Superior temporal gyrus (tissue), 1 donor: ENCODE results near the gene RHEB.

Source experiments
- DNase-seq: peaks from one replicate; pipeline ENCODE4 v3.0.0-alpha.2; 2016; ENCODE audit errors: extremely low spot score

The RHEB gene

DNA sequence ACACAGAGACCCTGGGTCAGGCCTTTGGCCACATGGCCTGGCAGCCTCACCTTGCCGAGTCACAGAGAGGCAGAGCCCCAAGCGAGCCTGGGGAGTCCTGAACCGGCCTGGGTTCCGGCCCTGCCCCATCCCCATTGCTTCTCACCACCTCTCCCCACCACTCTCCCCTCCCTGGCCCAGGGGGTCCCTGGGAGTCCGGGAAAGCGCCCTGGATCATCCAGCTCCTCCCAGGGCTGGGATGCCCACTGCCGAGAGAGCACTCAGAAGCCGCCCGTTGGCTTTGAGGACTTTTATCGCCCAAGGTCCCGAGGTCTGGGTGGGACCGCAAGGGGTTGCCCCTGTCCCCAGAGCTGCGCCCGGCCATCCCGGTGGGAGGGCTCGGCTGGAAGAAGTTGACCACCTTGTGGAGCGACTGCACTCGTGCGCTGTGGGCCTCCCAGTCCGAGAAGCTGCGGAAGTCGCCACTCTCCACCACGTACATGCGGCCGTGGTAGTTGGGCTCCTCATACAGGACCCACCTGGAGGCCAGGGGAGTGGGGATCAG, 87.9 kb downstream of the RHEB start:
- DNase-seq: no peak

GRCh38 chr7:151431281-151431767, 88.4 kb downstream of the RHEB start:
- DNase-seq: no peak

DNA sequence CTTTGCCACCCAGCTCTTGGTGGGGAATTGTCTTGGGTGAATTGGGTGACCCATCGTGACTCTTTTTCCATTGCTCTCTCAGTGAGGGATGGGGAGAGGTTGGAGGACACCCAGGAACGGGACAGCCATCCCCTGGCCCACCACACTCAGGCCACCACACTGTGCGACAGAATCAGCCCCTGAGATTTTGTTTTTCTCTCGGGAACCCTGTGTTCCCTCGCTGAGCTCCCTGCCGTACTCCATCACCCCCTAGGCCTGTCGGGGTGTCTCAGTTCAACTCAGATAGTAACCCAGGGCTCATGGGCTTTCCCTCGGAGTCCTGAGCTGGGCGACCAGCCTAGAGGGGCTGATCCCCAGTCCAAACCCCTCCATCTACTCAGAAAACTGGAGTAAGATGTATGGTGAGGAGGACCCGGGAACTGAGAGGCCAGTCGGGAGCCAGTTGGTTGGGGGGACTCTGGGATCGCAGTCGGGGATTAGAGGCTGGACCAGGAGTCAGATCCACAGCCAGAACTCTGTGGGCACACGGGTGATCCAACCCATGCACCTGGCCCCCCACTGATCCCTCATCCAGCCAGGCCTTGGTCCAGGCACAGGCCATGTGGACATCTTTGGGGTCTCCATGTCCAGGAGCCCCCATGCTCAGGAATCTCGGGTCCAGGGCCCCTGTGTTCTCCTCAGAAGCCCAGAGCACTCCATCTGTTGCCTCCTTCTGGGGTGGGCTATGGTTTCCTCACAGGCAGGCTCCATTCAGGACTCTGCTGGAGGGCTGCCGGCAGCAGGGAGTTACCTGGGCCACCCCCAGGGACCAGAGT, 89.1 kb downstream of the RHEB start:
- DNase-seq: no peak

DNA sequence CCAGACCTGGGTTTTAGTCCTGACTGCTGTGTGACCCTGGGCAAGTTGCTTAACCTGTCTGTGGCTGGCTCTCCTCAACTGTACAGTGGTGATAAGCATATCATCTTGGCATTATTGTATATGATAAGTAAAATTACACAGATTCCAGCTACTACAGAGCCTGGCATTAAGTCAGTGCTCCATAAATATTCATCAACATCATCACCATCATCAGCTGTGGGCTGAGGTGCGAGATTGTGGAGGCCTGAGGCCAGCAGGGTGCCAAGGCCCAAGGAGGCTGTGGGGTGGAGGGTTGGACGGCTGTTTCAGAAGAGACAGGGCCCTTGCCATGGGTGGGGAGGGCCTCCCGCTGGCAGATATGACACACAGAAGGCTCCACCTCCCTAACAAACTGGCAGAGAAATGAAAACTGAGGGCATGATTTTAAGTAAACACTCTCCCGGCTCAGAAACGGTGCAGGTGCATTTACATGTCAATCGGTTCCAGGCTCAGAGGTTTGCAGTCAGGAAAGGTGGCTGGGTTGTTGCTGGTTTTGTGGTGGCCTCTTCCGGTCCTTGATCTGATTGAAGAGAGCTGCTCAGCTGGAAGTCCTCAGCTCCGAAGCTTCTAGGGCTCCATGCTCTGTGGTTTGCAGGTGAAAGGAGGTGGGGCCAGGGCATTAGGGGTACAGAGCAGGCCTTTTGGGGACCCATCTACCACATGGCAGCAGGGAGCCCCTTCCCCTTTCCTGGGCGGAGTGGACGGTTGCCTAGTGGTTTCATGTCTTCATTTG, 89.9 kb downstream of the RHEB start:
- no peak for DNase-seq

GRCh38 chr7:151429237-151429559, 90.5 kb downstream of the RHEB start:
- no peak for DNase-seq

DNA sequence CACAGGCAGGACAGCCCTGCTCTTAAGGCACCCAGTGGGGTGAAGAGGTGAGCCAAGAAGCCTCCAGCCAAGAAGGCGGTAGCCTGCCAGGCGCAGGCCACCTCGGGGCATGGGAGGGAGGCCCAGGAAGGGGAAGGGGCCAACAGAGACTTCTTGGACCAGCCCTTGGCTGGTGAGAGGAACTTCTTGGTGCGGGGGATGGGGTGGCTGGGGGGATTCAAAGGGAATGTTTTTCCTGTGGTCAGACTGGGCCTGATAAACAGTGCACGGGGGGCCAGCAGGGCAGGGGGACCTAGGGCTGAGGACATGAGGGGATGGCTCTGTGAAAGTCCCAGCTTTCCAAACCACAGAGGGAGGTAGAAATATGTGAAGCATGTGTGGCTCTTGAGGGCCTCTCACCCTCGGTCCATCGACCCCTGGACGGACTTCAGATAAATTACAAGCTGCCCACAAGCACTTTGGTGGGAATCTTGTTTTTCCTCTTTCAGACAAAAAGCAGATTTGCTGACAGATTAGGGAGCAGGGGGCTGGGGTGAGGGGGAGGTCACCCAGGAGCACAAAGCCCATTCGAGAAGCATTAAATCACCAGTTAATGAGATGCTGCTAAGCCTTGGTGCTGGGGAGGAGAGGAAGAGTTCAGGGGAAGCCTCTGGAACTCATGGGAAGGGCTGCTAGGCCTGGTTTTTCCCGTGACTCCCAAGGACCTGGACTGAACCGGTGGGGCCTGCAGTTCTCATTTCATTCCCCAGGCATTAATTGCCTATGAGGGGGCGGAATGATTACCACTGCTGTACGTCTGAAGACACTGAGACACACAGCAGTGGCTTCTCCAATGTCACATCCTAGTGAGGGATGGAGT, 91.1 kb downstream of the RHEB start:
- DNase-seq: no peak

- no peak for DNase-seq
Observed at GRCh38 chr7:151427705-151428377, 91.9 kb downstream of the RHEB start.

- no peak for DNase-seq
Observed at GRCh38 chr7:151426904-151427704, 92.6 kb downstream of the RHEB start.

DNA sequence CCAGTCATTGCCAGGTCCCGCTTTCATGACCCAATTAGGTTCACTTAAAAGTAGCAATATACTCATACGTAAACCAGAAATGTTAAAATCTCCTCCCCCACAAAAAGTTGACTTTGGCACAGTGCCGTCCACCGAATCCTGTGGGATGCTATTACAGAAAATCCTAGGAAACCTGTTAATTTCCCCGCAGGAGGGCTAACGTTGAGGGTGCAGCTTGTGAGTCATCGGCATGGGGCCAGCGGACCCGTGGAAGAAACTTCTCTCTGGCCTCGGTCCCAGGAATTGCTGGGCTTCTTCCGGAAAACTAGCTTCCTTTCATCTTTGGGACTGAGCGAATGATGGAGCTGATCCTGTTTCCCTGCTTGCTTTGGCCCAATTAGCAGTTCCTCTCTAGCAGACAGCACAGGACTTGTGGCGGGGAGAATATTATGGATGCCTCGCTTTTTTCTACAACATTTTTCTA, 93.2 kb downstream of the RHEB start:
- no peak for DNase-seq

DNA sequence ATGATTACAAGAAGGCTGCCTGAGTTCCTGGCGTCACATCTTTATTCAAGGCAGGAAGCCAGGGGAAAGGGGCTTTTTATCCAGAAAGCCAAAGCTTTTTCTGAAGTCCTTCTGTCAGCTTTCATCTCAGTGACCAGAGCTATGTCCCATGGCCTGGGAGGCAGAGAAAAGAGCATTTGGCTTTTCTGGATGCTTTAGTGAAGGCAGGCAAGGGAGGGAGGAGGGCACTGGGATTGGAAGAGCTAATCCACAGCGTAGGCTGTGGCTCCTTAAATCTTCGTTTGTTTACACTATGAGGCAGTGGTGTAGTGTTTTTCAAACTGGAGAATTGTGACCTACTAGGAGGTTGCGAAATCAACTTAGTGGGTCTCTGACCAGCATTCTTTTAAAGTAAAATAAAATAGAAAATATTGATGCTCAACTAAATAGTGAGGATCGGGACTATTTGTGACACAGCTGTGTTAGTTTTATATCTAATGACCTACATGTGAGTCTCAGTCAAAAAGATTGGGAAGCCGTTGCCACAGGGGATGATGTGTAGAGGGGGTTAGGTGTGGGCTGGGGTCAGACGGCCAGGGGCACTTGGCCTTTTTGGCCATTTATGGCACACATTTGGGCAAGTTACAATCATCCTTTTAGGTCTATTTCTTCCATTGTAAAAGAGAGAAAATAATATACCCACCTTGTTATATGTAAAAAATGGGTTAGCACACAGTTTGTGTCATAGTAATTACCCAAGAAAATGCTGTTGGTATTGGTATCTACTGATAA, 93.8 kb downstream of the RHEB start:
- DNase-seq: no peak

GRCh38 chr7:151424799-151425198, 94.9 kb downstream of the RHEB start:
- DNase-seq: no peak

DNA sequence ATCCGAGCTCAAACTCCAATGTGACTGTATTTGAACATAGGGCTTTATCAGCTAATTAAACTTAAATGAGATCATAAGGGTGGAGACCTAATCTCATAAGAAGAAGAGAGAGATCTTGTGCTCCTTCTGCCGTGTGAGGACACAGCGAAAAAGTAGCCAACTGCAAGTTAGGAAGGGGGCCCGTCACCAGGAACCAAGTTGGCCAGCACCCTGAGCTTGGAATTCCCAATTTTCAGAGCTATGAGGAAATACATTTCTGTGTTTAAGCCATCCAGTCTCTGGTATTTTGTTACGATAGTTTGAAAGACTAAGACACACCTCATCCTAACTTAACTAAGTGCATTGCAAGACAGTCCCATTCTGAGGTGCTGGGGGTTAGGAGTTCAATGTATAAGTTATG, 95.8 kb downstream of the RHEB start:
- DNase-seq: no peak

DNA sequence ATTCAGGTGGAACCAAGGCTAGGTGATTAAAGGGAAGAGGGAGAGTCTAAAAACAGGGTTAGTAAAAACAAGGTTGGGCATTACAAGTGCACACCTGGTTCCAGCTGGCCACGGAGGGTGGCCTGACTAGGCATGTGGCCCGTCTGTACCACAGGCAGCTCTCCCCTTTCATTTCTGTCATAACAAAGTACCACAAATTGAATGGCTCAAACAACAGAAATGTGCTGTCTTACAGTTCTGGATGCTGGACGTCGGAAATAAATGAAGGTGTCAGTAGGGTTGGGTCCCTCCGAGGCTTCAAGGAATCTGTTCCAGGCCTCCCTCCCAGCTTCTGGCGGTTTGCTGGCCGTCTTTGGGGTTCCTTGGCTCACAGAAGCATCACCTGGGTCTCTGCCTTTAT, 96.5 kb downstream of the RHEB start:
- DNase-seq: no peak

GRCh38 chr7:151422212-151422611, 97.5 kb downstream of the RHEB start:
- no peak for DNase-seq

- DNase-seq: no peak
Observed at GRCh38 chr7:151420144-151420543, 99.6 kb downstream of the RHEB start.

DNA sequence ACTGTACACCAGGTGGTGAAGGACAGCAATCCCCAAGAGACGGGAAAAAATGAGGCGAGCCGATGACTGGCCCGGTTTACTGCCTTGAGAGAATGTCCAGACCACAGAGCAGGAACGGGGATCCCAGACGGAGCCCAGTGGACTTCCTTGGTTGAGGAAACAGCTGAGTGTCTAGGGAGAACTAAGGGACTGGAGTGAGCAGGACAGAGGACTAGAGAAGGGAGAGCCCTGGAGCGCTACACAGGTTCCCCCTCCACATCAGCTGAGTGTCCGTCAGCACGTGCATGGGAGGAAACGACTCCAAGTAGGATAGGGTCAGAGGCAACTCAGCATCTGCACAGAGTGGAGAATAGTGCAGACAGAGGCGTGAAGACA, 102.8 kb downstream of the RHEB start:
- DNase-seq: no peak

DNA sequence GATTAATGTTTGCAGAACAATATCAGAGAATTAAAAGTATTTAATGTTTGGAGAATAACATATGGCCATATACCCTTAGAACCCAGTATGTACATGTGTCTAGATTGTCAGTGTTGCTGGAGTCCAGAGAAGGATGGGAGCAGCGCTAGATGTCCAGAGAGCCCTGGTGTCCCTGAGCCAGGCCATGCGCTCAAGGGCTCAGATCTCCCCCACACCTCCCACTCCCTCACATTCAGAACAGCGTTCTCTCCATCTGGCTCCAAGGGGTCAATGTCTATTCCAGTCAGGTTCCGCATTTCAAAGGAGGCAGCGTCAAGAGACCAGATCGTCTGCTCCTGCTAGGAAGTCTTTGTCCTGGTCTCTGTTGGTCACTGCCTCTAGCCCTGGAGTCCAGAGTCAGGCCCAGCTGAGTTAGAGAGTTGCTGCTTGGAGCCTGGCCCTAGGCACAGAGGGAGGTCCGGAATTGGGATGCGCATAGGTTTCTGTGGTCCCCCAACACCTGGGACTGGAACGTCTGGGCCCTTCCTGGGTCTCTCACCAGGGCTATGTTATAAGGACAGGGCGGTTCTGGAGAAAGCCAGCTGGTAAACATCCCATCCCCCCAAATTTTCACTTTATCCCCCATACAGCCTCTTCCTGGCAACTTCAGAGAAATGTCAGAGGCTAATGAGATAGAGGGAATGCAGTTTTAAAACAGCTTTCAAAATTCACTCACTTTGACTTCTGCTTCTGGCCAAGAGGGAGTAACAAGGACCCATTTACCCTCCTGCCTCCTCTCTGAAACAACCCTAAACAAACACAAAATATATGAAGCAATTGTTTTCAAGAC, 103.4 kb downstream of the RHEB start:
- no peak for DNase-seq
